ENCODE results near the gene NUMB.

NUMB gene

DNA sequence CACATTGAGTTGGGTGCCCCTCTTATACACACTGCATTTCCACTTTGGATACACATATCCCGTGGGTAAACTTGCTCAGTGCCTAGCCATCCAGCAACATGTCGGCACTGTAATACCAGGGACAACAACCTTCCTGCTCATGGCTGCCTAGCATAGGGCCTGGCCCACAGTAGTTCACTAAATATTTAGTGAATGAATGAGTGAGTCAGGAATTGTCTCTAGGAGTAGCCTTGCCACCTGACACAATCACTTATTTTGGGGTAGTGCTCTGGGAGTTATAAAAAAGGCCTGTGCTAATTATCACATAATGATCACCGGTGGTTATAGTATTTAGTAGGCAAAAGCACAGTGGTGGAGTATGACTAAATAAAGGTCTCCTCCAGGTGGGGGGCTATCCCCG, 8.5 kb upstream of the NUMB start:
- no peak for DNase-seq (ENCODE audit: low read depth)
- no peak overlapping the region for H3K4me3 ChIP-seq (ENCODE audit: low read length)
- TF ChIP-seq, protein P1, sequence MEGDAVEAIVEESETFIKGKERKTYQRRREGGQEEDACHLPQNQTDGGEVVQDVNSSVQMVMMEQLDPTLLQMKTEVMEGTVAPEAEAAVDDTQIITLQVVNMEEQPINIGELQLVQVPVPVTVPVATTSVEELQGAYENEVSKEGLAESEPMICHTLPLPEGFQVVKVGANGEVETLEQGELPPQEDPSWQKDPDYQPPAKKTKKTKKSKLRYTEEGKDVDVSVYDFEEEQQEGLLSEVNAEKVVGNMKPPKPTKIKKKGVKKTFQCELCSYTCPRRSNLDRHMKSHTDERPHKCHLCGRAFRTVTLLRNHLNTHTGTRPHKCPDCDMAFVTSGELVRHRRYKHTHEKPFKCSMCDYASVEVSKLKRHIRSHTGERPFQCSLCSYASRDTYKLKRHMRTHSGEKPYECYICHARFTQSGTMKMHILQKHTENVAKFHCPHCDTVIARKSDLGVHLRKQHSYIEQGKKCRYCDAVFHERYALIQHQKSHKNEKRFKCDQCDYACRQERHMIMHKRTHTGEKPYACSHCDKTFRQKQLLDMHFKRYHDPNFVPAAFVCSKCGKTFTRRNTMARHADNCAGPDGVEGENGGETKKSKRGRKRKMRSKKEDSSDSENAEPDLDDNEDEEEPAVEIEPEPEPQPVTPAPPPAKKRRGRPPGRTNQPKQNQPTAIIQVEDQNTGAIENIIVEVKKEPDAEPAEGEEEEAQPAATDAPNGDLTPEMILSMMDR (conservative IDR thresholded peaks at IDR 0.05; ENCODE audit: low read length) = no peak

DNA sequence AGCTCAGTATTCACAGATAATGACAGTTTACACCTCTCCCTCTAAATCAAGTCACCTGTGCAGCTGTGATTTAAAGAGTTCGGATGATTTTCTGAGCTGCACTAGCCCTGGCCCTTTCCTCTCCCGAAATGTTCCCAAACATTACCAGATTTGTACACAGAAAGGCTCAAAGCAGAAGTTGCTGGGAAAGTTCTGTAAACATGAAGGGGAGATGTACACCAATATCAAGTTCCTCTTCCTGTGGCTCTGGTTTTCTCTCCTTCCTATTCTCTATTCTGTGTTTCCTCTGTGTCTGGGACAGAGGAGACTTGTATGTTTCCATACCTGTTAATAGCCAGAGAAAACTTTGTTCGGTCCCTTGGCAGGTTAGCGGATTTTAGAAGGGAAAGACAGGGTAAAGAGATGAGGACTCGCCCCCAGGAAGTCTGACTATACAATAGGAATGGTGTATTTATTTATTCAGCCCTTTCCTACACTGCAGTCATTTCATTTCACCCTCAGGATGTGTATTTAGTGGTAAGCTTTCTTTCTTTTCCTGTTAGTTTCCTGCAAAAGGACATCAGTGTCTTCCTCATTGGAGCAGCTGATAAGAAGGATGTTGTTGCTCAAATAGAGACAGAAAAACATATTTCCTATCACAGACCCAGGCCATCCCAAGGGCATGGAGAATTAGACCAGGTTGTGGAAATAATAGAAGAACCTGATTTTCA, 7.6 kb upstream of the NUMB start:
- TF ChIP-seq, protein P1 (conservative IDR thresholded peaks at IDR 0.05; ENCODE audit: low read length) = no peak
- no peak overlapping the region for H3K4me3 ChIP-seq (ENCODE audit: low read length)
- DNase-seq (ENCODE audit: low read depth) = no peak

DNA sequence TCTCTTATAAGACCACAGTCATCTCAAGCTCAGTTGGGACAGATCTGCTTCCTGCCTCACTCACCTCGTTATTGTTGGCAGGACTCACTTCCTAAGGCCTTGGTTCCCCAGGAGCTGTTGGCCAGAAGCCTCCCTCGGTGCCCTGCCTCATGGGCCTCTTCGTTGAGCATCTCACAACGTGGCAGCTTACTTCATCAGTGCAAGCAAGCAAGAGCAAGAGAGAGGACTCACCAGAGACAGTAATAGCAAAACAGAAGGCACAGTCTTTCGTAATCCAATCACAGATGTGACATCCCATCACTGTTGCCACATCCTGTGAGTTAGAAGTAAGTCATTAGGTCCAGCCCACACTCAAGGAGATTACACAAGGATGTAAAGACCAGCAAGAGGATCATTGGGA, 5.1 kb upstream of the NUMB start:
- TF ChIP-seq, protein P1 (conservative IDR thresholded peaks at IDR 0.05; ENCODE audit: low read length) = no peak
- DNase-seq (ENCODE audit: low read depth) = peak; percentile 99
- H3K4me3 ChIP-seq (ENCODE audit: low read length) = no peak overlapping the region

DNA sequence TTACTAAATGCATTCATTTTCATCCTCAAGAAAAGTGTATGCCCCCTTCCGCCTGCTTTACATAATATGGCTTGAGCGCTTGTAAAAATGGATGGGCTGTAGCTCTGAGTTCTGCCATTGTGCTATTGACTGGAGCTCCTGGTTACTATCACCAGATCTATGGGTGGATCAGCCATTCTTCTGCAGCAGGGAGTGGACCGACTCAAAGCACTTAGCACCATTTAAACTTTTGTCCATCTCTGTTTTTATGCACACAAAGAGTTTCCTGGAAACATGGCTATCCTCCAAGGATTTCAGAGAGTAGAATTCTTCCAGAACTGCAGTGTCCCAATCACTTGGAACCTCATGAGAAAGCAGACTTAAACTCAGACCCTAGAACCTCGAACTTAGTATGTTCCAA, 4.5 kb upstream of the NUMB start:
- TF ChIP-seq, protein P1 (conservative IDR thresholded peaks at IDR 0.05; ENCODE audit: low read length) = no peak

DNA sequence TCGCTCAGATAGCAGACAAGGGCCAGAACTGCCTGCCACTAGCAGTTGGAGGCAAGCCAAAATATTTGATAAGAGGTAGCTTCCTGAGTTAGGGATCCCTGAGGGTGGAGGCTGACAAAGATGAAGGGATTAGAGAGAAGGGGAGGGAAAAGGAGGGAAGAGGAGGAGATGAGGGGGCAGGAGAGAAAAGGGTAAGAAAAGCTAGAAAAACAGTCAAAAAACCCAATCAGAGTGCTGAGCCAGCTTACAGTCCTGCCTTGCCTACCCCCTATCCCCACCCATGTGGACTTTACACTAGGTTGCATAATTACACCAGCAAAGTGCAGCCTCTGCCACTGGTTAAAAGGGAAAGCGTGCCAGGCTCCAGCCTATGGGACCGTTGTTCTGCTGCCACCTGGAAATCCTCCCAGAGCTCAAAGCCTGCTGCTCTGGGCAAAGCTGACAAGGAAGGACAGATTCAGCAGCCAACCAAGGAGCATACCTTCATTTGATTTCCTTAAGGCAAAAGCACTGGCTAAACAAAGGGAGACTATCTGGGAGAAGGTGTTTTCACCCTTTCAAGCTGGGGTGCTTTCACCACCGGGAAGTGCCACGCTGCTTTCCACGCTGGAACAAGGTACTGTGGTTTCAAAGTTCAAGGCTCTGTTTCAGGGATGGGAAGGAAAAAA, 3.8 kb upstream of the NUMB start:
- H3K4me3 ChIP-seq (ENCODE audit: low read length) = 0 out of 2 replicates have a peak overlapping the region, but pooled peaks have one; percentile 5
- TF ChIP-seq, protein P1 (conservative IDR thresholded peaks at IDR 0.05; ENCODE audit: low read length) = no peak
- DNase-seq (ENCODE audit: low read depth) = peak; percentile 63

More for the DNA sequence above, 4.5 kb upstream of the NUMB start:
- peak; percentile 74 for DNase-seq (ENCODE audit: low read depth)
- H3K4me3 ChIP-seq (ENCODE audit: low read length) = no peak overlapping the region

DNA sequence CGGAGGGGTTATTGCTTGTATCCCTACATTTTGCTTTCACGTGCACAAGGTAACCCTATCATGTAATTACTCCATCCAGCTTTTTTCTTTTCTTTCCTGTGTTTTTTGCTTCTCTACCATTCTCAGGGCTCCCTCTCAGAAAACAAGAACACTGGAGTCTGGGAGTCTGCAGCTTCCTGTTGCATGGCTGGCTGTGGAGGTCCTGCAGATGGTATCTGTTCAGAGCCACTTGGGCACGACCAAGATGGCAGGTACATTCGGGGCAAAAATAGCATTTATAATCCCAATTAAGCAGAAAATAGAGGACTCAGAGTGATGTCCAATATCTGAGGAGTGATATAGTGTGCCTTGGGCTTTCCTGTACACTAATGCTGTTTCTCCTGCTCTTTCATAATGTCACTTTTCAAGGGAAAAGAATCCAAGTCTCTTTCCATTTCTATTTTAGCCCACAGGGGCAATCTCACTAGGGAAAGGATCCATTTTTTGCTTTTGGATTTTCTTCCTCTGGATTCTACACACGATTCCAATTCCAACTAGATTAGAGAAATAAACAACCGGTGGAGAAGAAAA, 3.2 kb upstream of the NUMB start:
- no peak for DNase-seq (ENCODE audit: low read depth)
- H3K4me3 ChIP-seq (ENCODE audit: low read length) = no peak overlapping the region
- TF ChIP-seq, protein P1 (conservative IDR thresholded peaks at IDR 0.05; ENCODE audit: low read length) = no peak

Measured in AG10803 (cell line).